Motor neuron (in vitro differentiated cells): ENCODE results near the gene NDUFAF3. TPM values are rescaled to one million over a fixed set of nuclear protein-coding genes. Genes with fewer than 3 reads are reported as not detected.

ENCODE experiments used
- ATAC-seq, 8 experiments: fragments of 200-7000 bp; cut with Tn5 transposase; replicated peaks in 6 of 8; 2 replicates each; pipeline ENCODE4 v1.8.0; 2021; ENCODE audit warnings: mild to moderate bottlenecking in 8 of 8, moderate library complexity in 8 of 8
- H3K27ac ChIP-seq, 2 donors: fragments of 250-450 bp; sonication (Bioruptor Pico); 2 replicates each; pipeline ENCODE4 v1.9.0; 2021; ENCODE audit warnings: antibody characterized with exemption in 2 of 2, mild to moderate bottlenecking in 2 of 2, moderate library complexity in 1 of 2
- H3K4me1 ChIP-seq, 2 donors: fragments of 250-450 bp; sonication (Bioruptor Pico); replicated peaks in 1 of 2; 2 replicates each; pipeline ENCODE4 v1.6.1; 2021; ENCODE audit warnings: antibody characterized with exemption in 2 of 2, mild to moderate bottlenecking in 2 of 2, moderate library complexity in 1 of 2
- H3K4me3 ChIP-seq, 5 donors: fragments of 250-450 bp; sonication (Bioruptor Pico); 2 replicates each; pipeline ENCODE4 v1.9.0; 2021; ENCODE audit warnings: antibody characterized with exemption in 5 of 5, mild to moderate bottlenecking in 5 of 5, moderate library complexity in 4 of 5
- WGBS, 10 experiments: fragments of 450-650 bp; shearing (Covaris generic); methylation state at CpG; one replicate each; pipeline ENCODE4 v1.0.0; 2022; 5-methylcytosine and 5-hydroxymethylcytosine counted together
- in situ Hi-C, 9 experiments: fragments of 400-800 bp; cut with MboI; loops; one replicate each; pipeline ENCODE4 v1.15.0; 2021; ENCODE audit warnings: low sequenced_read_pairs in 9 of 9, low pct_unique_long_range_greater_than_20kb in 2 of 9; ENCODE audit not compliant: unreplicated experiment in 9 of 9
- total RNA-seq, 8 experiments: library from RNA; unstranded; fragments of 300-600 nt; gene quantifications; 2 replicates each; pipeline versions ENCODE4 v1.2.3 to v1.2.4, GENCODE V29; 2022

The NDUFAF3 gene, protein sequence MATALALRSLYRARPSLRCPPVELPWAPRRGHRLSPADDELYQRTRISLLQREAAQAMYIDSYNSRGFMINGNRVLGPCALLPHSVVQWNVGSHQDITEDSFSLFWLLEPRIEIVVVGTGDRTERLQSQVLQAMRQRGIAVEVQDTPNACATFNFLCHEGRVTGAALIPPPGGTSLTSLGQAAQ
- 100 to 1,000 TPM in 2 of 8 experiments, 10 to 100 TPM in 6; 36.3 to 102 (median 70.3) TPM for total RNA-seq

DNA sequence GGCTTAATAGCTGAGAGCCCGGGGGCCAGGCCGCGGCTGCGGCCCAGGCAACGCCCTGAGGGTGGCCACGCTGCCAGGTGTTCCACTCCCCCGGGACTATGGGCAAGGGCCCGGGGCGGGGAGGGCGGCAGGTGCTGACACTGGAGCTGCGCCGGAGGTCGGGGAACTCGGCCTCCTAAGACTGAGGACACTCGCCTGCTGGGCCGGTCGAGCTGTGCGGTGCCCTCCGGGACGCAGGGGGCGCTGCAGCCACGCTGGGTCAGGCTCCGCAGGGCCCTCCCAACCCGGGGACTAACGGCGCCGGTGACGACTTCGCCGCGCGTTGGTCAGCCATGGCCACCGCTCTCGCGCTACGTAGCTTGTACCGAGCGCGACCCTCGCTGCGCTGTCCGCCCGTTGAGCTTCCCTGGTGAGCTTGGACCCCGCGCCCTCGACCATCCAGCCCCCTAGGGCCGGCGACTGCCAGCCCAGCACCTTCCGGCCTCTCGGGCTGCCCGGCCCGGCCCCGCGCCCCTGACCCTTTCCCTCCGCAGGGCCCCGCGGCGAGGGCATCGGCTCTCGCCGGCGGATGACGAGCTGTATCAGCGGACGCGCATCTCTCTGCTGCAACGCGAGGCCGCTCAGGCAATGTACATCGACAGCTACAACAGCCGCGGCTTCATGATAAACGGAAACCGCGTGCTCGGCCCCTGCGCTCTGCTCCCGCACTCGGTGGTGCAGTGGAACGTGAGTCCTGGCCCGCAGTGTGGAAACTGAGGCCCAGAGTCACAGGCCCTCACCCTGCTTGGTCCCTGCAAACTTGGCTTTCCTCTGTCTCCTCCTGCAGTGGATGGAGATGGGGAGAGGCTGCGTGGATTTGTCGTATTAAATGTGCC is at the start of gene NDUFAF3:
NDUFAF3 (plus strand) TSS at position 309 of the 875 bp plus-strand sequence; CDS start at position 333, 24 bp downstream.
- H3K27ac ChIP-seq, result peak within 1 kb of the TSS; percentile 99
- peak; percentile 65 to 79 (median 75) for ATAC-seq
- 0 to 3% (median 0%) methylated on average over 2 to 22 of the region's 83 CpGs; no CpG with 5 or more reads in 6 of the 10 experiments for WGBS, 10 experiments
- peaks cover 21 to 22% of the 10 kb centered on the region in 2 donors for H3K4me1 ChIP-seq
- in situ Hi-C loops, result no loop called here
- peak within 1 kb of the TSS; percentile 78 to 97 (median 92) for H3K4me3 ChIP-seq

DNA sequence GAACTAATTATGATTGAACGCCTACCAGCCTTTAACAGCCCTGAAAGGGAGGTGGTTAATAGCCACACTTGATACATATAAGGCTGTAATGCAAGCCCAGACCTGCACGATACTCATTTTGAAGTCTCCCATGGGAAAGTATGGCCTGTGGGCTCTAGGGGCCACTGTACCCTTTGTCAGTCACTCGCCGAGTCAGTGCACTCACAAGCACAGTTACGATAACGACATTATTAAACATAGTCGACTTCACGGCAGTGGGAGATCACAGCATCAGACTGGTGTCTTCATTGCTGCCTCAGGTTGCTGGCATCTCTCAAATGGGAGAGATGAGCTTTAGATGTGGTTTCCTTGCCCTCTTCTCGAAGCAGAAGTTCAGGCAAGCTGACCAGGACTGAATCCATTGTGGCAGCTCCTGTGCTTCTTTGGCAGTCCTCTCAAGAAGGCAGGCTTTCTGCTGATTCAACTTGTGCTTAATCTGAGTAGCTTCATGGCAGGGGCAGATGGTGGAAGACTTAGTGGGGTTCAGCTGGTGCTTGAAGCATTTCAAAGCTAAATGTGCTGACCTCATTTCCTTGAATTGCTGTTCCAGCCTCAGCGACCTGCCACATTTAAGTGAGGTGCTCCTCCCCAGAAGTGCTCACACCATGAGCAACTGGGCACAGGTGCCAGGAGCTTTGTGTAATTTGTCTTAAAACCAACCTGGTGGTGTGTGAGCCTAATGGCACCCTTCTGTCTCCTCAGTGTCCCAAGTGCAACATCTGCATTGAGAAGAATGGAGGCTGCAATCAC is 47.7 kb upstream of the NDUFAF3 start:
- no peak overlapping the region for H3K27ac ChIP-seq
- H3K4me3 ChIP-seq, result no peak overlapping the region
- no peak for ATAC-seq
- in situ Hi-C loops, result no loop called here
- no peaks in the 10 kb centered on the region for H3K4me1 ChIP-seq
- 81 to 100% (median 93%) methylated on average over 1 to 8 of the region's 10 CpGs; no CpG with 5 or more reads in 1 of the 10 experiments for WGBS, 10 experiments

DNA sequence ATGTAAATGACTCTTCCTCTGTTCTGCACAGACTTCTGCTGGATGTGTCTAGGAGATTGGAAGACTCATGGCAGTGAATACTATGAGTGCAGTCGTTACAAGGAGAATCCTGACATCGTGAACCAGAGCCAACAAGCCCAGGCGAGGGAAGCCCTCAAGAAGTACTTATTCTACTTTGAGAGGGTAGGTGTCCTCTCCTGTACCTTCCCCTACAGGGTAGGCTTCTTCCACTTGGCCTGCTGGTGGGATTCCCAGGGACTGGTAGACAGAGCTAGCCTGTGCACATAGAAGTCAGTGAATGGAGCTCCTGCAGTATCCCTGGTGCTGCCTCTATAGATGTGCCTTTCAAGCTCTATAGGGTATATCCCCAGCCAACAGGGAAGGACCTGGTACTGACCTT is 42.5 kb upstream of the NDUFAF3 start:
- no peak overlapping the region for H3K4me3 ChIP-seq
- in situ Hi-C loops, result loop anchor here in 1 of 9 experiments (25.0 kb wide), 1 partner anchor 458 kb away; the partner anchor contains the start of gene NICN1
- WGBS, 10 experiments, result 77 to 100% (median 95%) methylated on average over 1 to 3 of the region's 3 CpGs; no CpG with 5 or more reads in 7 of the 10 experiments
- H3K27ac ChIP-seq, result no peak overlapping the region
- no peaks in the 10 kb centered on the region for H3K4me1 ChIP-seq
- no peak for ATAC-seq

DNA sequence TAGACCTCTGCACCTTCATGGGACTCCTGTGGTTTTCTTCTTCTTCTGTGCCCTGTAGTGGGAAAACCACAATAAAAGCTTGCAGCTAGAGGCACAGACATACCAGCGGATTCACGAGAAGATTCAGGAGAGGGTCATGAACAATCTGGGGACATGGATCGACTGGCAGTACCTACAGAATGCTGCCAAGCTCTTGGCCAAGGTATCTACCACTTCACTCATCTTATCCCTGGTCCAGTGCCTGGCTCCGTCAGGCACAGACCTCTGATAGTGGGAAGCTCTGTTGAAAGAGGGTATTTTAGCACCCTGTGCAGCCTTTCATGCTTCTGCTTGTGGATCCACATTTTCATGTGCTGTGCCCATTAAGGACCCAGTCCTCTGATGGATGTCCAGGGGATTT is 41.6 kb upstream of the NDUFAF3 start:
- Histone ChIP-seq H3K4me3 (no peak overlapping the region), H3K4me1 (no peaks in the 10 kb centered on the region), H3K27ac (no peak overlapping the region)
- no peak for ATAC-seq
- in situ Hi-C loops, result loop anchor here in 2 of 9 experiments (10.0 to 25.0 kb wide), 2 partner anchors 457 to 465 kb away; partner anchors contain the start of gene NICN1 (in 1 of the 2)
- WGBS, 10 experiments, result 60 to 100% (median 93%) methylated on average over 1 to 3 of the region's 4 CpGs; no CpG with 5 or more reads in 6 of the 10 experiments

DNA sequence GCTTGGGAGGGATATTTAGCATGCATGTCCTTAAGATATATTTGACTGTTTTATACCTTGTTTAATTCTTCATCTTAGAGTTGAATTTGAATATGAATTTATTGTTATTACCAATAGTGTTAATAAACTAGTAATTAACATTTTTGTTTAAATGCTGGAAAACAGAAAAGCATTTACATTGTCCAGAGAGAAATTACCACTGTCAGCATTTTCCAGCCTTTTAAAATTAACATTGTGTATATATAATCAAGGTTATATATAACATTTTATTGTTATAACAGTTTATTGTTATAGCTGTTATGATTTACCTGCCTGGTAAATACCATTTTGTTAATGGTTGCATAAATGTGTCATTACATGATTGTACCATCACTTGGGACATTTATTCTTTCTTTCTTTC is 39.9 kb upstream of the NDUFAF3 start:
- in situ Hi-C loops, result loop anchor here in 2 of 9 experiments (10.0 to 25.0 kb wide), 2 partner anchors 455 to 463 kb away; partner anchors contain the start of gene NICN1 (in 1 of the 2)
- no peak overlapping the region for H3K4me3 ChIP-seq
- no peaks in the 10 kb centered on the region for H3K4me1 ChIP-seq
- ATAC-seq, result no peak
- no peak overlapping the region for H3K27ac ChIP-seq

DNA sequence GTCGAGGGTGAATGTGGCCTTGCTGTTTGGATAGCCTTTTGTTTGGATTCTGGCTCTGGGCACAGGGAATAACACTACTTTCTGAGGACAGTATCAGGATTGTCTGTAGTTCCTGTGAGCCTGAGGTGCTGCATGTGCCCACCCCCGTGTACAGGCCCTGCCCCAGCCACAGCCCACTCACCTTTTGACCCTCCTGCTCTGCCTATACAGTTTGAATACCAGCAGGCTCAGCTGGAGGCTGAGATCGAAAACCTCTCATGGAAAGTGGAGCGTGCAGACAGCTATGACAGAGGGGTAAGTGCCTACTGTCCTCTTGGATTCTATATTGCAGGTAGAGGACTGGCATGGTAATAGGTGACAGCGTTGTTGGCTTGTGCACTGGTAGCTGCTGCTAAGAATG is 39.2 kb upstream of the NDUFAF3 start:
- in situ Hi-C loops, result loop anchor here in 2 of 9 experiments (10.0 to 25.0 kb wide), 2 partner anchors 455 to 462 kb away; partner anchors contain the start of gene NICN1 (in 1 of the 2)
- Histone ChIP-seq H3K4me3 (no peak overlapping the region), H3K27ac (no peak overlapping the region), H3K4me1 (no peaks in the 10 kb centered on the region)
- WGBS, 10 experiments, result 60 to 100% (median 88%) methylated on average over 1 to 4 of the region's 5 CpGs; no CpG with 5 or more reads in 6 of the 10 experiments
- no peak for ATAC-seq

DNA sequence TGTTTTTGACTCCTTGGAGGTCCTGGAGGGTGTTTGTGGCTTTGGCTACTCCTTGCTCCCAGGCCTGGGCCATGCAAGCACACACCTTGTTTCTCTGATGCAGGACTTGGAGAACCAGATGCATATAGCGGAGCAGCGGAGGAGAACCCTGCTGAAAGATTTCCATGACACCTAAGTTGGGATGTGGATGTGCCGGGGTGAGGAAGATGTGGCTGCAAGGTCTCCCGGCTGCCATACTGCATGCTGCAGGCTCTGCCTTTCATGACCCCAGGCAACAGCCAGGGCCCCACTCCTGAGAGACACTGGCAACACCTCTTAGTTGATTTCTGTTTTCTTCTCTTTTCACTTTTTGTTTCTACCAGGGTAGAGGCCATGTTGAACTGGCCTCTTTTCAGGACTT is 38.8 kb upstream of the NDUFAF3 start:
- no peak for ATAC-seq
- 90 to 100% (median 93%) methylated on average over 1 to 3 of the region's 4 CpGs; no CpG with 5 or more reads in 4 of the 10 experiments for WGBS, 10 experiments
- Histone ChIP-seq H3K4me3 (no peak overlapping the region), H3K4me1 (no peaks in the 10 kb centered on the region), H3K27ac (no peak overlapping the region)
- in situ Hi-C loops, result loop anchor here in 2 of 9 experiments (10.0 to 25.0 kb wide), 2 partner anchors 454 to 462 kb away; partner anchors contain the start of gene NICN1 (in 1 of the 2)

DNA sequence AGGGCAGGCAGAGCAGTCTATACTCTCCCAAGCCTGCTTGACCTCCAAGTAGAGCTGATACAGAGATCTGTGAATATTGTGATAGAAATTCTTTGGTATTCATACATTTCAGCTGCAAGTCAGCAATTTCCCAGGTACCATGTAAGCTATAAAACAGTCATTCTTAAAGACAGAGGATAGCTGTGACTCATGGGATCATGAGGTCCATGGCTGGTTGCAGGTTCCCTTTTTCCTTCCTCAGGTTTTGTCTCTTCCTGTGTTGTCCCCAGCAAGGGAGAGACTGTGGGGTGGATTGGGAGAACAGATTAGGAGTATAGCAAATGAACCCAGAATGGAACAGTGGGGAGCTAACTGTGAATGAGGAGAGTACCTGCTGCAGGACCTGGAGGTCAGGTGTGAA is 37.3 kb upstream of the NDUFAF3 start:
- H3K4me1 ChIP-seq, result peaks cover 8 to 10% of the 10 kb centered on the region in 2 donors
- H3K27ac ChIP-seq, result no peak overlapping the region
- no peak overlapping the region for H3K4me3 ChIP-seq
- in situ Hi-C loops, result loop anchor here in 2 of 9 experiments (10.0 to 25.0 kb wide), 2 partner anchors 453 to 460 kb away; partner anchors contain the start of gene NICN1 (in 1 of the 2)
- no peak for ATAC-seq

DNA sequence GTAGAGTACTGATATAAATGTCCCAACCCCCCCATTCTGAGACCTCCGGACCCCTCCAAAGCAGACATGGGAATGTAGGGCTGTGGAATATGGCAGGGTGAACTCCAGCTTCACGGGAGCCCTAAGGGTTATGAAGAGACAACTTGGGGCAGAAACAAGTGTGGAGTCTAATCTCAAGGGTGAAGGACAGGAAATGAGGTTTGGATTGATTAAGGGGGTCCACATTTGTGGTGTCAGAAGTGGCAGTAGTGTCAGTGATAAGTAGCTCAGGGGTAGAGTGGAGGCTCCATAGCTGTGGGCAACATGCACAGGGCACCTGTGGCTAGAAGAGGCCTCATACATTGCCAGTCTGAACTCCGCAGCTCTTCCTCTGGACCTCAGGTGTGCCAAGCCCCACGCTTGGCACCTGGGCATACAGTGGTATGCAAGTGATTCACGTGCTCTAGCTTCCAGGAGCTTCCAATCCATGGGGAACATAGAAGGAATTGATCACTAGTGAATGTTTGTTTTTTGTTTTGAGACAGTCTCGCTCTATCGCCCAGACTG is 36.0 kb upstream of the NDUFAF3 start:
- in situ Hi-C loops, result loop anchor here in 2 of 9 experiments (10.0 to 25.0 kb wide), 2 partner anchors 451 to 459 kb away; partner anchors contain the start of gene NICN1 (in 1 of the 2)
- 59 to 97% (median 88%) methylated on average over 1 to 5 of the region's 7 CpGs; no CpG with 5 or more reads in 3 of the 10 experiments for WGBS, 10 experiments
- Histone ChIP-seq H3K4me1 (peaks cover 8 to 10% of the 10 kb centered on the region in 2 donors), H3K27ac (no peak overlapping the region), H3K4me3 (no peak overlapping the region)
- no peak for ATAC-seq

DNA sequence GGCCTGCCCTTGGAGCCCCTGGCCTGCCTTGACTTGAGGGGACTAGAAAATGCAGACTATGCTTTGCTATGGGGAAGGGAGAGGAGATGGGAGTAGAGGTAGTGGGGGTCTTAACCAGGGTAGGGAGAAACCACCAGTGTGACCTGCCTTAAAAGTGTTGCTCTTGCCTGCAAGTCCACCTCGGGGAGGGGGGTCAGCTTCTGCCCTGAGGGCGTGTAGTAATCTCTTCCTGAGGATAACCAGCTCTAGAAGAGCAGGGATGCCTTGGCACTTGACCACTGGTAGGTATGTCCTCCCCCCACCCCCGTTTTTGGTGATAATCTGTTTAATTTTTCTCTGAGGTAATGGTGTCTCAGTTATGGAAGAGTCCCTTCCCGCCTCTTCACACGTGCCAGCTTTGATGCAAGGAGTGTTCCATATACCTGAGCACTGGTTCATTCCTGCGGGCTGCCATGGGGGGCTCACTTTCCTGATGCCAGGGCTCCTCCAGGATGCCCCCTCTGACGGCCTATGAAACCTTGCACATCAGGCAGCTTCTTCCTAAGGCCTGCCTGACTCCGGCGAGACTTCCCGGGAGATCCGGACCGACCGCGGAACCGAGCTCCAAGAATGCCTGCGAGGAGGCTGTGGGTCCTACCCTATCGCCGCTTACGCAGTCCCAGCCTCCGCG is 32.7 kb upstream of the NDUFAF3 start:
- Histone ChIP-seq H3K4me3 (peak overlapping the region; percentile 50 to 90 (median 57)), H3K4me1 (peaks cover 17 to 22% of the 10 kb centered on the region in 2 donors), H3K27ac (peak overlapping the region; percentile 83 to 87)
- 0 to 4% (median 0%) methylated on average over 1 to 7 of the region's 21 CpGs; no CpG with 5 or more reads in 7 of the 10 experiments for WGBS, 10 experiments
- peak in 3 of 8 experiments; percentile 18 to 26 (median 24) for ATAC-seq
- in situ Hi-C loops, result loop anchor here in 2 of 9 experiments (10.0 to 25.0 kb wide), 2 partner anchors 448 to 456 kb away; partner anchors contain the start of gene NICN1 (in 1 of the 2)

DNA sequence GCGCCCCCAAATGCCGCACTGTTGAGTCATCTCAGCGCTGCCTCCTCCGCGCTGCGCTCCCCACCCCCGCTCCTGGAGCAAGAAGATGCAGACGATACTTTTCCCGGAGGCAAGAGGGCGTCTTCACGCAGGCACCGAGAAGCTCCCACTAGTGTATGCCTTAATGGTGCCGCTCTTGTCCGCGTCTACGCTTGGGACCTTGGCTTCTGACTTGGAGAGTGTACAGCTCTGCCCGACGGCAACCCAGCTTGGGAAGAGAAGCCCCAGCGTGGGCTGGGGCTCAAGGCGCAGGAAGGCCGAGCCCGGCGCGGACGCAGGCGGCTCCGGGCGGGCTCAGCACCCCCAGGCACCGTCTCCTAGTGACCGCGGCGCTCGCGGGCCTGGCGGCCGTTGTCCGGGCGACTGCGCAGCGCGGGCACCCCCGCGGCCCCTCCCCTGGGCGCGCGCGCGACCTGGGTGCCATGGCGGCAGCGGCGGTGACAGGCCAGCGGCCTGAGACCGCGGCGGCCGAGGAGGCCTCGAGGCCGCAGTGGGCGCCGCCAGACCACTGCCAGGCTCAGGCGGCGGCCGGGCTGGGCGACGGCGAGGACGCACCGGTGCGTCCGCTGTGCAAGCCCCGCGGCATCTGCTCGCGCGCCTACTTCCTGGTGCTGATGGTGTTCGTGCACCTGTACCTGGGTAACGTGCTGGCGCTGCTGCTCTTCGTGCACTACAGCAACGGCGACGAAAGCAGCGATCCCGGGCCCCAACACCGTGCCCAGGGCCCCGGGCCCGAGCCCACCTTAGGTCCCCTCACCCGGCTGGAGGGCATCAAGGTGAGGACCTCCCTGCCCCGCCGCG is 31.9 kb upstream of the NDUFAF3 start, which contains the start of gene P4HTM:
P4HTM (plus strand) TSS at position 446 of the 840 bp plus-strand sequence; CDS start at position 462, 16 bp downstream.
- Histone ChIP-seq H3K27ac (peak within 1 kb of the TSS; percentile 83 to 87), H3K4me1 (peaks cover 17 to 22% of the 10 kb centered on the region in 2 donors), H3K4me3 (peak within 1 kb of the TSS; percentile 50 to 90 (median 57))
- ATAC-seq, result peak; percentile 75 to 88 (median 86)
- in situ Hi-C loops, result loop anchor here in 2 of 9 experiments (10.0 to 25.0 kb wide), 2 partner anchors 447 to 455 kb away; partner anchors contain the start of gene NICN1 (in 1 of the 2)
- WGBS, 10 experiments, result 0 to 3% (median 0%) methylated on average over 3 to 13 of the region's 91 CpGs; no CpG with 5 or more reads in 4 of the 10 experiments
